HepG2 (cell line): ENCODE measurements around the gene PPP1R16B. TPM values are rescaled to one million over a fixed set of nuclear protein-coding genes. Genes with fewer than 3 reads are reported as not detected.

Source experiments
- ATAC-seq: fragments of 200-7000 bp; cut with Tn5 transposase; 3 replicates; pipeline ENCODE4 v1.9.1; 2020; ENCODE audit warnings: mild to moderate bottlenecking, moderate library complexity
- BruUV-seq: library from RNA; stranded (reverse); fragments of 400-500 nt; replicated peaks from 2 replicates; lab custom pipeline; 2021; lab: Mats Ljungman, UMichigan
- CTCF ChIA-PET: fragments of 300-600 bp; formaldehyde crosslinking; extraction: SDS; loops from one replicate; lab custom pipeline; 2021; ENCODE audit warnings: low total read pairs, inconsistent platforms, low intra/inter-chr PET ratio; lab: Yijun Ruan, JAX
- POLR2A ChIA-PET: fragments of 350-600 bp; sonication (Branson Sonifier 250); formaldehyde crosslinking; loops from one replicate; lab custom pipeline; 2020; ENCODE audit warnings: antibody characterized with exemption, inconsistent platforms; lab: Yijun Ruan, JAX
- DNase-seq: peaks from one replicate; pipeline ENCODE4 v3.0.0-alpha.2; 2015; ENCODE audit warnings: low spot score
- FAIRE-seq: peaks from 3 replicates; lab custom pipeline; 2011; peaks lifted over from hg19 to GRCh38; lab: Jason Lieb, UNC
- H2AFZ ChIP-seq: one replicate; pipeline ENCODE4 v1.6.1; 2011; ENCODE audit warnings: low read length, inconsistent platforms
- H3K27ac ChIP-seq: fragments of 300-600 bp; 3 replicates; pipeline ENCODE4 v1.8.0; 2011; ENCODE audit warnings: mixed run types, mild to moderate bottlenecking, mixed read lengths, low read length, inconsistent platforms; ENCODE audit not compliant: insufficient read depth; ENCODE audit errors: extremely low read length
- H3K27me3 ChIP-seq, 2 experiments: fragments of 200-600 bp in 1 of 2; 2 replicates in 1 of 2; 3 replicates in 1 of 2; pipeline versions ENCODE4 v1.6.0 to v1.8.0; 2011; ENCODE audit warnings: low read length in 2 of 2, mild to moderate bottlenecking in 2 of 2, moderate library complexity in 2 of 2, inconsistent platforms in 1 of 2; ENCODE audit not compliant: insufficient read depth in 2 of 2, control insufficient read depth in 1 of 2
- H3K36me3 ChIP-seq, 2 experiments: fragments of 200-600 bp in 1 of 2; replicated peaks in 1 of 2; 2 replicates in 1 of 2; 3 replicates in 1 of 2; pipeline versions ENCODE4 v1.5.1 to v1.8.0; 2011; ENCODE audit warnings: low read length in 2 of 2, inconsistent platforms in 1 of 2; ENCODE audit not compliant: insufficient read depth in 2 of 2, control insufficient read depth in 1 of 2
- H3K4me1 ChIP-seq: 2 replicates; pipeline ENCODE4 v1.5.1; 2012; ENCODE audit warnings: low read length, inconsistent platforms; ENCODE audit not compliant: insufficient read depth
- H3K4me2 ChIP-seq: 2 replicates; pipeline ENCODE4 v1.6.0; 2011; ENCODE audit warnings: low read depth, low read length, inconsistent platforms
- H3K4me3 ChIP-seq, 3 experiments: fragments of 200-600 bp in 1 of 3; sonication (generic), shearing (Covaris generic) in 1 of 3; replicated peaks in 1 of 3; 2 replicates each; pipeline ENCODE4 v1.5.1; 2011 to 2016; ENCODE audit warnings: low read length in 3 of 3, inconsistent platforms in 2 of 3, low read depth in 2 of 3, mild to moderate bottlenecking in 2 of 3, control low read depth in 1 of 3, mixed read lengths in 1 of 3; ENCODE audit not compliant: insufficient read depth in 1 of 3
- H3K79me2 ChIP-seq: one replicate; pipeline ENCODE4 v1.6.1; 2011; ENCODE audit warnings: low read length, inconsistent platforms; ENCODE audit not compliant: insufficient read depth
- H3K9ac ChIP-seq: 2 replicates; pipeline ENCODE4 v1.6.0; 2011; ENCODE audit warnings: mild to moderate bottlenecking, low read depth, low read length, inconsistent platforms; ENCODE audit not compliant: insufficient read depth
- H3K9me3 ChIP-seq: 2 replicates; pipeline ENCODE4 v1.5.1; 2012; ENCODE audit warnings: mild to moderate bottlenecking, low read length
- H4K20me1 ChIP-seq: 2 replicates; pipeline ENCODE4 v1.6.0; 2011; ENCODE audit warnings: inconsistent platforms, mild to moderate bottlenecking, low read length, moderate library complexity; ENCODE audit not compliant: insufficient read depth
- ATF7 ChIP-seq, 2 experiments: fragments of 450-650 bp in 1 of 2; sonication (generic) in 1 of 2; formaldehyde crosslinking in 1 of 2; IDR thresholded peaks; 2 replicates each; pipeline versions ENCODE4 v1.4.0 to v1.6.1; 2016 to 2020; ENCODE audit warnings: antibody characterized with exemption in 1 of 2, mild to moderate bottlenecking in 1 of 2, missing genetic modification reagents in 1 of 2
- CREB1 ChIP-seq, 2 experiments: fragments of 450-650 bp in 1 of 2; IDR thresholded peaks; 2 replicates each; pipeline ENCODE4 v1.6.1; 2016 to 2017; ENCODE audit warnings: control low read depth in 1 of 2, mild to moderate bottlenecking in 1 of 2, missing compliant biosample characterization in 1 of 2, missing genetic modification characterization in 1 of 2
- DZIP1 ChIP-seq: sonication (generic); formaldehyde crosslinking; IDR thresholded peaks from 2 replicates; pipeline ENCODE4 v1.5.0; 2020; ENCODE audit warnings: mild to moderate bottlenecking, missing genetic modification reagents
- NONO ChIP-seq, 2 experiments: fragments of 450-650 bp in 1 of 2; sonication (generic) in 1 of 2; formaldehyde crosslinking in 1 of 2; IDR thresholded peaks in 1 of 2; conservative IDR thresholded peaks in 1 of 2; 2 replicates each; pipeline versions ENCODE4 v1.6.1 to v1.8.0; 2017 to 2022; ENCODE audit warnings: mild to moderate bottlenecking in 1 of 2, missing genetic modification reagents in 1 of 2, moderate library complexity in 1 of 2
- PCBP2 ChIP-seq: fragments of 200-400 bp; formaldehyde crosslinking; optimal IDR thresholded peaks from 2 replicates; pipeline ENCODE3; 2018; ENCODE audit warnings: low read length, low read depth; ENCODE audit not compliant: poor library complexity, severe bottlenecking
- RFX3 ChIP-seq: IDR thresholded peaks from 2 replicates; pipeline ENCODE4 v1.6.1; 2016; ENCODE audit warnings: missing biosample characterization, missing genetic modification reagents
- SP2 ChIP-seq: sonication (generic); formaldehyde crosslinking; IDR thresholded peaks from 2 replicates; pipeline ENCODE4 v1.5.1; 2020; ENCODE audit warnings: mild to moderate bottlenecking, missing genetic modification reagents
- ZBTB40 ChIP-seq, 2 experiments: fragments of 450-650 bp in 1 of 2; sonication (generic) in 1 of 2; formaldehyde crosslinking in 1 of 2; IDR thresholded peaks; 2 replicates each; pipeline versions ENCODE4 v1.6.1 to v1.8.0; 2016 to 2022; ENCODE audit warnings: antibody characterized with exemption in 1 of 2, mild to moderate bottlenecking in 1 of 2, missing genetic modification reagents in 1 of 2
- ZNF343 ChIP-seq: sonication (generic); formaldehyde crosslinking; IDR thresholded peaks from 2 replicates; pipeline ENCODE4 v1.4.0; 2020; ENCODE audit warnings: mild to moderate bottlenecking, missing genetic modification reagents
- ZNF44 ChIP-seq: sonication (generic); formaldehyde crosslinking; IDR thresholded peaks from 2 replicates; pipeline ENCODE4 v1.5.1; 2020; ENCODE audit warnings: mild to moderate bottlenecking, missing genetic modification reagents
- ZNF558 ChIP-seq: sonication (generic); formaldehyde crosslinking; IDR thresholded peaks from 2 replicates; pipeline ENCODE4 v1.9.0; 2022; ENCODE audit warnings: mild to moderate bottlenecking, missing genetic modification reagents, borderline replicate concordance
- in situ Hi-C: cut with HindIII; loops from 2 replicates; pipeline ENCODE4 v1.10.0; 2017; ENCODE audit warnings: low pct_unique_long_range_greater_than_20kb; ENCODE audit not compliant: extremely low pct_ligation_motif_present
- intact Hi-C: fragments of 100-400 bp; cut with micrococcal nuclease; formaldehyde crosslinking; loops from one replicate; pipeline ENCODE4 v1.10.0; 2022; ENCODE audit not compliant: unreplicated experiment
- polyA plus RNA-seq, 8 experiments: library from polyadenylated mRNA; depleted of rRNA in 3 of 8; stranded (reverse) in 7 of 8; unstranded in 1 of 8; fragments of >200 nt; fragmentation: Illumina TruSeq in 4 of 8; extraction: Trizol in 4 of 8; gene quantifications; 2 replicates each; pipeline versions ENCODE4 v1.2.1 to v1.2.3, GENCODE V29; 2011 to 2016; ENCODE audit warnings: low read depth in 4 of 8, missing spikeins in 1 of 8, mixed read lengths in 1 of 8; ENCODE audit not compliant: insufficient read depth in 1 of 8
- total RNA-seq, 5 experiments: library from RNA; depleted of rRNA; stranded (reverse); fragments of >200 nt; fragmentation: Illumina TruSeq; extraction: Trizol; gene quantifications; 2 replicates each; pipeline ENCODE4 v1.2.3, GENCODE V29; 2016; ENCODE audit warnings: low read depth in 1 of 5

The PPP1R16B gene
- total and polyA plus RNA-seq, 2 of the 13 experiments (the other 11 are each of a cell fraction or from before 2014, with no cell fraction given) = 0.02 to 0.11 TPM

- no TSS peak for BruUV-seq
- Histone ChIP-seq H3K79me2 (no peaks in the 10 kb centered on the region), H3K9me3 (no peaks in the 10 kb centered on the region), H3K36me3 (no peaks in the 10 kb centered on the region), H3K27ac (no peak overlapping the region), H3K9ac (no peak overlapping the region), H2AFZ (no peak overlapping the region), H3K4me2 (no peak overlapping the region), H3K4me3 (no peak overlapping the region), H4K20me1 (no peaks in the 10 kb centered on the region), H3K4me1 (peaks cover 10% of the 10 kb centered on the region), H3K27me3 (peaks cover 8 to 18% of the 10 kb centered on the region in 2 experiments; a peak in 4 of 5 replicates)
- ATAC-seq = no peak
- in situ Hi-C loops (no loop called here), intact Hi-C loops (loop anchor here (10.0 kb wide), 1 partner anchor 101 kb away; no protein-coding TSS in a partner anchor)
- ChIA-PET POLR2A (interaction anchor here (1.0 to 1.2 kb wide), 2 partner anchors 17 to 66 kb away, joined by 3 to 4 read pairs; partner anchors contain the start of gene DHX35), CTCF (no interaction called here)
- no peak for DNase-seq
- no peak for FAIRE-seq
- TF ChIP-seq PCBP2 (peak; percentile 90), DZIP1 (CRISPR knock-in tag) (no peak), RFX3 (no peak), CREB1 (IDR thresholded peaks at IDR 0.05) (no peak), CREB1 (CRISPR knock-in tag; IDR thresholded peaks at IDR 0.05) (no peak), ZNF558 (no peak), NONO (IDR thresholded peaks at IDR 0.05) (peak; percentile 2; the same call in 1 of the 2 replicates), NONO (CRISPR knock-in tag; conservative IDR thresholded peaks at IDR 0.05) (no peak), ZBTB40 (IDR thresholded peaks at IDR 0.05) (0 out of 2 replicates have a peak, but pooled peaks have one; percentile 14), ZBTB40 (CRISPR knock-in tag; IDR thresholded peaks at IDR 0.05) (no peak), ZNF343 (no peak), ZNF44 (CRISPR knock-in tag) (no peak), SP2 (CRISPR knock-in tag) (no peak), ATF7 (IDR thresholded peaks at IDR 0.05) (0 out of 2 replicates have a peak, but pooled peaks have one; percentile 6), ATF7 (CRISPR knock-in tag; IDR thresholded peaks at IDR 0.05) (no peak)
These were observed 90.6 kb downstream of the PPP1R16B start for GRCh38 chr20:38896009-38896594.
